ENCODE measurements around the gene NRG4. TPM values are rescaled to one million over a fixed set of nuclear protein-coding genes. Genes with fewer than 3 reads are reported as not detected.

Gene NRG4
- total and polyA plus RNA-seq, 2 donors (not counting 3 experiments of a cell fraction or from before 2014, with no cell fraction given), result not detected

- Histone ChIP-seq H3K9ac (replicated peaks; ENCODE audit: extremely low read depth, insufficient read depth, low read length) (no peak overlapping the region), H3K4me2 (ENCODE audit: insufficient read depth, low read length) (no peak overlapping the region), H3K9me3 (replicated peaks; ENCODE audit: control insufficient read depth, insufficient read depth, low read length) (no peaks in the 10 kb centered on the region), H3K27me3 (ENCODE audit: control insufficient read depth in 2 of 2, insufficient read depth in 2 of 2, low read length in 2 of 2) (no peaks in the 10 kb centered on the region), H4K20me1 (replicated peaks; ENCODE audit: control insufficient read depth, extremely low read depth, insufficient read depth, low read length) (no peaks in the 10 kb centered on the region), H3K79me2 (ENCODE audit: control insufficient read depth, insufficient read depth, low read length) (peaks cover 23% of the 10 kb centered on the region), H3K4me1 (ENCODE audit: control insufficient read depth, extremely low read depth, insufficient read depth, low read length) (peaks cover 3% of the 10 kb centered on the region), H3K9me1 (replicated peaks; ENCODE audit: control insufficient read depth, extremely low read depth, insufficient read depth, low read length) (no peaks in the 10 kb centered on the region), H2AFZ (ENCODE audit: low read depth, low read length) (no peak overlapping the region), H3K27ac (ENCODE audit: insufficient read depth, low read depth, low read length) (no peak overlapping the region), H3K4me3 (replicated peaks in 1 of 3; ENCODE audit: insufficient read depth in 1 of 3, low read depth in 1 of 3, low read length in 3 of 3) (no peak overlapping the region), H3K36me3 (ENCODE audit: control insufficient read depth in 2 of 2, extremely low read depth in 1 of 2, insufficient read depth in 2 of 2, low read length in 2 of 2) (no peaks in the 10 kb centered on the region)
- no peak for FAIRE-seq
- POLR2A ChIA-PET, result no interaction called here
- intact Hi-C loops (cut with micrococcal nuclease) (no loop called here), dilution Hi-C loops (cut with MboI; ENCODE audit: extremely low pct_ligation_motif_present, low sequenced_read_pairs) (no loop called here)
- BruUV-seq (replicated peaks), result no TSS peak
- CTCF ChIA-PET, result interaction anchor here (1.3 kb wide), 1 partner anchor 61 kb away, joined by 3 read pairs; no protein-coding TSS in a partner anchor
- TF ChIP-seq POLR2AphosphoS5 (IDR thresholded peaks at IDR 0.05; ENCODE audit: insufficient read depth, low read depth, low read length), result no peak
- TF ChIP-seq EZH2 (IDR thresholded peaks at IDR 0.05; ENCODE audit: borderline replicate concordance, low read depth, low read length, severe bottlenecking), result no peak
- TF ChIP-seq JUN (IDR thresholded peaks at IDR 0.05; ENCODE audit: borderline replicate concordance, insufficient read depth, insufficient read length, low read depth), result no peak
- TF ChIP-seq, protein P1, sequence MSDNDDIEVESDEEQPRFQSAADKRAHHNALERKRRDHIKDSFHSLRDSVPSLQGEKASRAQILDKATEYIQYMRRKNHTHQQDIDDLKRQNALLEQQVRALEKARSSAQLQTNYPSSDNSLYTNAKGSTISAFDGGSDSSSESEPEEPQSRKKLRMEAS (IDR thresholded peaks at IDR 0.05; ENCODE audit: insufficient read depth, insufficient read length), result no peak
- TF ChIP-seq FOS (IDR thresholded peaks at IDR 0.05; ENCODE audit: borderline replicate concordance, insufficient read depth, low read length), result no peak
- no peak for TF ChIP-seq MYC (IDR thresholded peaks at IDR 0.05; ENCODE audit: low read depth, low read length)
- no peak for TF ChIP-seq GATA2 (IDR thresholded peaks at IDR 0.05; ENCODE audit: insufficient read depth, insufficient read length, low read depth, low read length)
- no peak for TF ChIP-seq POLR2A (IDR thresholded peaks at IDR 0.05; ENCODE audit: low read depth, low read length)
- TF ChIP-seq CTCF (IDR thresholded peaks at IDR 0.05; ENCODE audit: extremely low read depth in 1 of 2, insufficient read depth in 1 of 2, low read depth in 1 of 2, low read length in 2 of 2), result no peak
- no peak for DNase-seq (ENCODE audit: low read depth, low spot score)
Observed at GRCh38 chr15:75902129-75902557, 110.1 kb downstream of the NRG4 start.
